ENCODE data around the gene CDK14. TPM values are rescaled to one million over a fixed set of nuclear protein-coding genes. Genes with fewer than 3 reads are reported as not detected.

The CDK14 gene
- total RNA-seq, 1 donor from 2014 or later = 52.3 TPM

GRCh38 chr7:91243591-91244301, 647.6 kb downstream of the CDK14 start:
- Mint-ChIP-seq H3K4me1 (peaks cover 27% of the 10 kb centered on the region), H3K27me3 (ENCODE audit: insufficient read depth, low read depth) (peaks cover 4% of the 10 kb centered on the region), H3K4me3 (no peak overlapping the region), H3K36me3 (no peaks in the 10 kb centered on the region), H3K27ac (no peak overlapping the region), H3K9me3 (no peaks in the 10 kb centered on the region)
- no peaks in the 10 kb centered on the region for H3K36me3 ChIP-seq
- DNase-seq (ENCODE audit: low spot score) = no peak
- no peaks in the 10 kb centered on the region for H4K20me1 ChIP-seq (ENCODE audit: low read depth)
- H3K4me2 ChIP-seq = no peak overlapping the region
- H3K27ac ChIP-seq = no peak overlapping the region
- H3K4me1 ChIP-seq = no peaks in the 10 kb centered on the region
- no peaks in the 10 kb centered on the region for H3K9me3 ChIP-seq (ENCODE audit: low read depth)
- H3F3A ChIP-seq (ENCODE audit: low read depth) = no peaks in the 10 kb centered on the region
- no peaks in the 10 kb centered on the region for H3K79me2 ChIP-seq (ENCODE audit: low read depth)
- TF ChIP-seq CTCF (IDR thresholded peaks at IDR 0.05) (no peak), EZH2 (IDR thresholded peaks at IDR 0.05) (no peak), EZH2phosphoT487 (IDR thresholded peaks at IDR 0.05) (no peak)
- no peaks in the 10 kb centered on the region for H3K27me3 ChIP-seq
- no peak overlapping the region for H3K9ac ChIP-seq
- H2AFZ ChIP-seq (replicated peaks) = no peak overlapping the region
- no peak overlapping the region for H3K4me3 ChIP-seq

GRCh38 chr7:91247500-91247899, 651.4 kb downstream of the CDK14 start:
- no peak overlapping the region for H3K27ac ChIP-seq
- no peak overlapping the region for H3K4me3 ChIP-seq
- no peaks in the 10 kb centered on the region for H3K36me3 Mint-ChIP-seq
- no peak overlapping the region for H2AFZ ChIP-seq (replicated peaks)
- peaks cover 8% of the 10 kb centered on the region for H3K4me1 Mint-ChIP-seq
- H3K9me3 Mint-ChIP-seq = no peaks in the 10 kb centered on the region
- no peaks in the 10 kb centered on the region for H3K4me1 ChIP-seq
- no peak overlapping the region for H3K4me2 ChIP-seq
- no peaks in the 10 kb centered on the region for H3K9me3 ChIP-seq (ENCODE audit: low read depth)
- no peaks in the 10 kb centered on the region for H3K79me2 ChIP-seq (ENCODE audit: low read depth)
- no peaks in the 10 kb centered on the region for H3K36me3 ChIP-seq
- DNase-seq (ENCODE audit: low spot score) = no peak
- no peaks in the 10 kb centered on the region for H3F3A ChIP-seq (ENCODE audit: low read depth)
- no peak overlapping the region for H3K9ac ChIP-seq
- no peak for TF ChIP-seq EZH2phosphoT487 (IDR thresholded peaks at IDR 0.05)
- TF ChIP-seq EZH2 (IDR thresholded peaks at IDR 0.05) = no peak
- no peak for TF ChIP-seq CTCF (IDR thresholded peaks at IDR 0.05)
- H3K4me3 Mint-ChIP-seq = no peak overlapping the region
- peaks cover 2% of the 10 kb centered on the region for H3K27me3 Mint-ChIP-seq (ENCODE audit: insufficient read depth, low read depth)
- H3K27me3 ChIP-seq = no peaks in the 10 kb centered on the region
- H4K20me1 ChIP-seq (ENCODE audit: low read depth) = no peaks in the 10 kb centered on the region
- no peak overlapping the region for H3K27ac Mint-ChIP-seq

GRCh38 chr7:91248996-91249395, 652.9 kb downstream of the CDK14 start:
- Histone ChIP-seq H3K4me3 (no peak overlapping the region), H3K4me1 (no peaks in the 10 kb centered on the region), H3K4me2 (no peak overlapping the region), H3K27ac (no peak overlapping the region), H3K27me3 (no peaks in the 10 kb centered on the region), H3F3A (ENCODE audit: low read depth) (no peaks in the 10 kb centered on the region), H3K9me3 (ENCODE audit: low read depth) (no peaks in the 10 kb centered on the region), H3K9ac (no peak overlapping the region), H3K36me3 (no peaks in the 10 kb centered on the region), H2AFZ (replicated peaks) (no peak overlapping the region), H4K20me1 (ENCODE audit: low read depth) (no peaks in the 10 kb centered on the region), H3K79me2 (ENCODE audit: low read depth) (no peaks in the 10 kb centered on the region)
- peaks cover 4% of the 10 kb centered on the region for H3K4me1 Mint-ChIP-seq
- peaks cover 2% of the 10 kb centered on the region for H3K36me3 Mint-ChIP-seq
- H3K27me3 Mint-ChIP-seq (ENCODE audit: insufficient read depth, low read depth) = peaks cover 2% of the 10 kb centered on the region
- H3K4me3 Mint-ChIP-seq = no peak overlapping the region
- TF ChIP-seq CTCF (IDR thresholded peaks at IDR 0.05) (no peak), EZH2phosphoT487 (IDR thresholded peaks at IDR 0.05) (no peak), EZH2 (IDR thresholded peaks at IDR 0.05) (no peak)
- peaks cover 6% of the 10 kb centered on the region for H3K9me3 Mint-ChIP-seq
- no peak for DNase-seq (ENCODE audit: low spot score)
- H3K27ac Mint-ChIP-seq = no peak overlapping the region
